Activated CD4-positive, alpha-beta T cell treated with anti-CD3 and anti-CD28 coated beads, Interleukin-2, amount 10 ng/mL, durations not matched to agents 24 days and 14 days (primary cell): ENCODE data around the gene ENO3. TPM values are rescaled to one million over a fixed set of nuclear protein-coding genes. Genes with fewer than 3 reads are reported as not detected.
"Not testable (repeated sequence)": the region's sequence is repeated elsewhere in the genome, so short reads cannot be mapped to it uniquely, and the experiment has no call there.

ENCODE experiments used
- DNase-seq: peaks from one replicate; pipeline ENCODE4 v3.0.0; 2022
- H3K27ac Mint-ChIP-seq: one replicate; pipeline ENCODE4 v1.8.0; 2022; ENCODE audit warnings: mild to moderate bottlenecking, mixed read lengths
- H3K27me3 Mint-ChIP-seq: one replicate; pipeline ENCODE4 v1.8.0; 2022; ENCODE audit warnings: mixed read lengths
- H3K36me3 Mint-ChIP-seq: one replicate; pipeline ENCODE4 v1.8.0; 2022; ENCODE audit warnings: low read depth, mild to moderate bottlenecking, mixed read lengths
- H3K4me1 Mint-ChIP-seq: one replicate; pipeline ENCODE4 v1.8.0; 2021; ENCODE audit warnings: mixed read lengths
- H3K4me3 Mint-ChIP-seq: one replicate; pipeline ENCODE4 v1.8.0; 2022; ENCODE audit warnings: mild to moderate bottlenecking, moderate library complexity, mixed read lengths
- H3K9me3 Mint-ChIP-seq: one replicate; pipeline ENCODE4 v1.8.0; 2021; ENCODE audit warnings: mixed read lengths
- intact Hi-C: fragments of 100-400 bp; cut with micrococcal nuclease; formaldehyde crosslinking; loops from one replicate; pipeline ENCODE4 v1.15.1; 2023
- total RNA-seq: library from RNA; stranded (reverse); gene quantifications from 2 replicates; pipeline ENCODE4 v1.2.3, GENCODE V29; 2022

ENO3 gene
- total RNA-seq, 1 donor from 2014 or later = 45.3 TPM

GRCh38 chr17:4926577-4927335 lies 24.2 kb upstream of the ENO3 start:
- H3K4me1 Mint-ChIP-seq, H3K4me3 Mint-ChIP-seq, H3K9me3 Mint-ChIP-seq, H3K27me3 Mint-ChIP-seq, DNase-seq, intact Hi-C loops: not testable (repeated sequence)
- peak overlapping the region; percentile 6 for H3K27ac Mint-ChIP-seq
- peaks cover 33% of the 10 kb centered on the region for H3K36me3 Mint-ChIP-seq

- peaks cover 10% of the 10 kb centered on the region for H3K4me1 Mint-ChIP-seq
- H3K27ac Mint-ChIP-seq = no peak overlapping the region
- H3K27me3 Mint-ChIP-seq = no peaks in the 10 kb centered on the region
- no peak overlapping the region for H3K4me3 Mint-ChIP-seq
- DNase-seq = no peak
- H3K36me3 Mint-ChIP-seq = peaks cover 38% of the 10 kb centered on the region
- intact Hi-C loops = no loop called here
- no peaks in the 10 kb centered on the region for H3K9me3 Mint-ChIP-seq
Measured at GRCh38 chr17:4928881-4929280, 22.0 kb upstream of the ENO3 start.

- Mint-ChIP-seq H3K4me1 (peaks cover 18% of the 10 kb centered on the region), H3K4me3 (no peak within 1 kb of the TSS), H3K27ac (peak within 1 kb of the TSS; percentile 14), H3K27me3 (no peaks in the 10 kb centered on the region), H3K9me3 (no peaks in the 10 kb centered on the region), H3K36me3 (peaks cover 44% of the 10 kb centered on the region)
- no peak for DNase-seq
- intact Hi-C loops = no loop called here
Measured at GRCh38 chr17:4931963-4932362, 19.0 kb upstream of the ENO3 start, which contains the start of gene GP1BA. GP1BA (plus strand) TSS chr17:4932277; CDS start chr17:4932605, 328 bp downstream.

- Mint-ChIP-seq H3K4me3 (no peak overlapping the region), H3K27ac (peak overlapping the region; percentile 14), H3K36me3 (peaks cover 49% of the 10 kb centered on the region), H3K9me3 (no peaks in the 10 kb centered on the region), H3K4me1 (peaks cover 21% of the 10 kb centered on the region), H3K27me3 (no peaks in the 10 kb centered on the region)
- intact Hi-C loops = no loop called here
- DNase-seq = no peak
Measured at GRCh38 chr17:4932756-4933155, 18.2 kb upstream of the ENO3 start.

GRCh38 chr17:4933646-4934045 lies 17.3 kb upstream of the ENO3 start:
- Mint-ChIP-seq H3K4me3 (no peak overlapping the region), H3K9me3 (no peaks in the 10 kb centered on the region), H3K36me3 (peaks cover 52% of the 10 kb centered on the region), H3K27ac (peak overlapping the region; percentile 32), H3K27me3 (no peaks in the 10 kb centered on the region), H3K4me1 (peaks cover 27% of the 10 kb centered on the region)
- no peak for DNase-seq
- intact Hi-C loops = no loop called here

GRCh38 chr17:4934173-4934979 lies 16.5 kb upstream of the ENO3 start:
- Mint-ChIP-seq H3K9me3 (no peaks in the 10 kb centered on the region), H3K27me3 (no peaks in the 10 kb centered on the region), H3K4me3 (no peak overlapping the region), H3K36me3 (peaks cover 48% of the 10 kb centered on the region), H3K4me1 (peaks cover 31% of the 10 kb centered on the region), H3K27ac (no peak overlapping the region)
- intact Hi-C loops = no loop called here
- DNase-seq = no peak

- no peak overlapping the region for H3K4me3 Mint-ChIP-seq
- H3K4me1 Mint-ChIP-seq = peaks cover 31% of the 10 kb centered on the region
- H3K36me3 Mint-ChIP-seq = peaks cover 49% of the 10 kb centered on the region
- H3K9me3 Mint-ChIP-seq = no peaks in the 10 kb centered on the region
- intact Hi-C loops = no loop called here
- H3K27me3 Mint-ChIP-seq = no peaks in the 10 kb centered on the region
- H3K27ac Mint-ChIP-seq = no peak overlapping the region
- no peak for DNase-seq
Measured at GRCh38 chr17:4935650-4936049, 15.3 kb upstream of the ENO3 start.

GRCh38 chr17:4936436-4936835 lies 14.5 kb upstream of the ENO3 start:
- Mint-ChIP-seq H3K27ac (peak overlapping the region; percentile 49), H3K36me3 (peaks cover 48% of the 10 kb centered on the region), H3K9me3 (no peaks in the 10 kb centered on the region), H3K4me3 (no peak overlapping the region), H3K27me3 (no peaks in the 10 kb centered on the region), H3K4me1 (peaks cover 35% of the 10 kb centered on the region)
- DNase-seq = no peak
- intact Hi-C loops = no loop called here

- no peak for DNase-seq
- Mint-ChIP-seq H3K9me3 (no peaks in the 10 kb centered on the region), H3K4me1 (peaks cover 41% of the 10 kb centered on the region), H3K4me3 (peak overlapping the region; percentile 95), H3K27ac (no peak overlapping the region), H3K27me3 (no peaks in the 10 kb centered on the region), H3K36me3 (peaks cover 56% of the 10 kb centered on the region)
- intact Hi-C loops = no loop called here
Measured at GRCh38 chr17:4937553-4937952, 13.4 kb upstream of the ENO3 start.

- H3K4me3 Mint-ChIP-seq = peak overlapping the region; percentile 95
- intact Hi-C loops = no loop called here
- H3K27me3 Mint-ChIP-seq = no peaks in the 10 kb centered on the region
- H3K9me3 Mint-ChIP-seq = no peaks in the 10 kb centered on the region
- peaks cover 45% of the 10 kb centered on the region for H3K4me1 Mint-ChIP-seq
- H3K27ac Mint-ChIP-seq = no peak overlapping the region
- H3K36me3 Mint-ChIP-seq = peaks cover 59% of the 10 kb centered on the region
- no peak for DNase-seq
Measured at GRCh38 chr17:4938069-4938491, 12.8 kb upstream of the ENO3 start.

GRCh38 chr17:4938688-4939545 lies 12.0 kb upstream of the ENO3 start:
- no peak for DNase-seq
- H3K27me3 Mint-ChIP-seq = no peaks in the 10 kb centered on the region
- peak overlapping the region; percentile 92 for H3K27ac Mint-ChIP-seq
- no peaks in the 10 kb centered on the region for H3K9me3 Mint-ChIP-seq
- H3K4me1 Mint-ChIP-seq = peaks cover 49% of the 10 kb centered on the region
- peak overlapping the region; percentile 95 for H3K4me3 Mint-ChIP-seq
- intact Hi-C loops = no loop called here
- H3K36me3 Mint-ChIP-seq = peaks cover 62% of the 10 kb centered on the region

- H3K4me3 Mint-ChIP-seq = peak overlapping the region; percentile 95
- H3K9me3 Mint-ChIP-seq = no peaks in the 10 kb centered on the region
- H3K36me3 Mint-ChIP-seq = peaks cover 67% of the 10 kb centered on the region
- H3K27ac Mint-ChIP-seq = peak overlapping the region; percentile 92
- no peaks in the 10 kb centered on the region for H3K27me3 Mint-ChIP-seq
- intact Hi-C loops = no loop called here
- DNase-seq = no peak
- H3K4me1 Mint-ChIP-seq = peaks cover 49% of the 10 kb centered on the region
Measured at GRCh38 chr17:4939546-4939795, 11.4 kb upstream of the ENO3 start.

GRCh38 chr17:4939796-4940554 lies 10.9 kb upstream of the ENO3 start, which contains the start of the genes RNF167 and SLC25A11:
RNF167 (plus strand) TSS chr17:4940268; CDS start chr17:4940910, 642 bp downstream.
SLC25A11 (minus strand) TSS chr17:4940046; CDS start chr17:4939910, 136 bp downstream.
- Mint-ChIP-seq H3K36me3 (peaks cover 72% of the 10 kb centered on the region), H3K27me3 (no peaks in the 10 kb centered on the region), H3K4me1 (peaks cover 52% of the 10 kb centered on the region), H3K27ac (peak within 1 kb of the TSS; percentile 92), H3K4me3 (peak within 1 kb of the TSS; percentile 95), H3K9me3 (no peaks in the 10 kb centered on the region)
- intact Hi-C loops = loop anchor here (1.0 to 10.0 kb wide), 4 partner anchors 8 to 575 kb away; partner anchors contain the start of genes CHRNE, NUP88, PFN1 and UBE2G1
- peak; percentile 100 for DNase-seq
